Measurements from ENCODE around the gene CD44. TPM values are rescaled to one million over a fixed set of nuclear protein-coding genes. Genes with fewer than 3 reads are reported as not detected.

The CD44 gene
- total RNA-seq, 3 donors from 2014 or later = 468 to 781 (median 646) TPM

- no peak for ATAC-seq
- DNase-seq = peak; percentile 49
- Mint-ChIP-seq H3K4me1 (ENCODE audit: low read depth) (peaks cover 74% of the 10 kb centered on the region), H3K4me3 (no peak overlapping the region), H3K36me3 (ENCODE audit: insufficient read depth) (peaks cover 6% of the 10 kb centered on the region), H3K9me3 (peaks cover 15% of the 10 kb centered on the region), H3K27me3 (ENCODE audit: low read depth) (no peaks in the 10 kb centered on the region)
Observed at GRCh38 chr11:35237860-35238715, 99.1 kb downstream of the CD44 start.

GRCh38 chr11:35238882-35239281 lies 99.9 kb downstream of the CD44 start:
- peaks cover 6% of the 10 kb centered on the region for H3K36me3 Mint-ChIP-seq (ENCODE audit: insufficient read depth)
- H3K4me1 Mint-ChIP-seq (ENCODE audit: low read depth) = peaks cover 78% of the 10 kb centered on the region
- DNase-seq (no peak), ATAC-seq (no peak)
- no peak overlapping the region for H3K4me3 Mint-ChIP-seq
- no peaks in the 10 kb centered on the region for H3K27me3 Mint-ChIP-seq (ENCODE audit: low read depth)
- peaks cover 11% of the 10 kb centered on the region for H3K9me3 Mint-ChIP-seq

GRCh38 chr11:35239471-35240075 lies 100.6 kb downstream of the CD44 start:
- DNase-seq (no peak), ATAC-seq (no peak)
- H3K9me3 Mint-ChIP-seq = peaks cover 10% of the 10 kb centered on the region
- no peaks in the 10 kb centered on the region for H3K27me3 Mint-ChIP-seq (ENCODE audit: low read depth)
- no peak overlapping the region for H3K4me3 Mint-ChIP-seq
- H3K36me3 Mint-ChIP-seq (ENCODE audit: insufficient read depth) = peaks cover 6% of the 10 kb centered on the region
- H3K4me1 Mint-ChIP-seq (ENCODE audit: low read depth) = peaks cover 79% of the 10 kb centered on the region

- DNase-seq (no peak), ATAC-seq (no peak)
- H3K4me3 Mint-ChIP-seq = no peak overlapping the region
- H3K27me3 Mint-ChIP-seq (ENCODE audit: low read depth) = no peaks in the 10 kb centered on the region
- H3K4me1 Mint-ChIP-seq (ENCODE audit: low read depth) = peaks cover 79% of the 10 kb centered on the region
- H3K36me3 Mint-ChIP-seq (ENCODE audit: insufficient read depth) = no peaks in the 10 kb centered on the region
- peaks cover 4% of the 10 kb centered on the region for H3K9me3 Mint-ChIP-seq
Observed at GRCh38 chr11:35241083-35241482, 102.1 kb downstream of the CD44 start.

GRCh38 chr11:35241531-35241930 lies 102.6 kb downstream of the CD44 start:
- ATAC-seq (no peak), DNase-seq (no peak)
- H3K4me1 Mint-ChIP-seq (ENCODE audit: low read depth) = peaks cover 79% of the 10 kb centered on the region
- H3K27me3 Mint-ChIP-seq (ENCODE audit: low read depth) = no peaks in the 10 kb centered on the region
- H3K4me3 Mint-ChIP-seq = no peak overlapping the region
- H3K9me3 Mint-ChIP-seq = peaks cover 4% of the 10 kb centered on the region
- no peaks in the 10 kb centered on the region for H3K36me3 Mint-ChIP-seq (ENCODE audit: insufficient read depth)

- no peak for DNase-seq
- no peaks in the 10 kb centered on the region for H3K27me3 Mint-ChIP-seq (ENCODE audit: low read depth)
- H3K4me1 Mint-ChIP-seq (ENCODE audit: low read depth) = peaks cover 80% of the 10 kb centered on the region
- peaks cover 4% of the 10 kb centered on the region for H3K9me3 Mint-ChIP-seq
- H3K4me3 Mint-ChIP-seq = no peak overlapping the region
- ATAC-seq = peak; percentile 19 to 30
- H3K36me3 Mint-ChIP-seq (ENCODE audit: insufficient read depth) = no peaks in the 10 kb centered on the region
Observed at GRCh38 chr11:35242412-35243242, 103.7 kb downstream of the CD44 start.

GRCh38 chr11:35243774-35244173 lies 104.8 kb downstream of the CD44 start:
- Mint-ChIP-seq H3K4me3 (no peak overlapping the region), H3K9me3 (peaks cover 4% of the 10 kb centered on the region), H3K36me3 (ENCODE audit: insufficient read depth) (no peaks in the 10 kb centered on the region), H3K4me1 (ENCODE audit: low read depth) (peaks cover 78% of the 10 kb centered on the region), H3K27me3 (ENCODE audit: low read depth) (no peaks in the 10 kb centered on the region)
- DNase-seq = no peak
- no peak for ATAC-seq

- Mint-ChIP-seq H3K4me3 (no peak overlapping the region), H3K4me1 (ENCODE audit: low read depth) (peaks cover 78% of the 10 kb centered on the region), H3K36me3 (ENCODE audit: insufficient read depth) (no peaks in the 10 kb centered on the region), H3K9me3 (peaks cover 4% of the 10 kb centered on the region), H3K27me3 (ENCODE audit: low read depth) (no peaks in the 10 kb centered on the region)
- DNase-seq = no peak
- ATAC-seq = no peak
Observed at GRCh38 chr11:35245056-35245455, 106.1 kb downstream of the CD44 start.

- Mint-ChIP-seq H3K36me3 (ENCODE audit: insufficient read depth) (no peaks in the 10 kb centered on the region), H3K4me1 (ENCODE audit: low read depth) (peaks cover 80% of the 10 kb centered on the region), H3K4me3 (no peak overlapping the region), H3K27me3 (ENCODE audit: low read depth) (no peaks in the 10 kb centered on the region), H3K9me3 (peaks cover 4% of the 10 kb centered on the region)
- DNase-seq = no peak
- ATAC-seq = no peak
Observed at GRCh38 chr11:35245786-35246185, 106.8 kb downstream of the CD44 start.

GRCh38 chr11:35246745-35247144 lies 107.8 kb downstream of the CD44 start:
- Mint-ChIP-seq H3K9me3 (peaks cover 4% of the 10 kb centered on the region), H3K36me3 (ENCODE audit: insufficient read depth) (no peaks in the 10 kb centered on the region), H3K27me3 (ENCODE audit: low read depth) (no peaks in the 10 kb centered on the region), H3K4me1 (ENCODE audit: low read depth) (peaks cover 74% of the 10 kb centered on the region), H3K4me3 (no peak overlapping the region)
- DNase-seq (no peak), ATAC-seq (no peak)

GRCh38 chr11:35247428-35247827 lies 108.5 kb downstream of the CD44 start:
- H3K36me3 Mint-ChIP-seq (ENCODE audit: insufficient read depth) = no peaks in the 10 kb centered on the region
- H3K4me3 Mint-ChIP-seq = no peak overlapping the region
- peaks cover 4% of the 10 kb centered on the region for H3K9me3 Mint-ChIP-seq
- H3K4me1 Mint-ChIP-seq (ENCODE audit: low read depth) = peaks cover 73% of the 10 kb centered on the region
- ATAC-seq (peak; percentile 63 to 64), DNase-seq (peak; percentile 51)
- no peaks in the 10 kb centered on the region for H3K27me3 Mint-ChIP-seq (ENCODE audit: low read depth)

GRCh38 chr11:35247863-35248262 lies 108.9 kb downstream of the CD44 start:
- Mint-ChIP-seq H3K4me1 (ENCODE audit: low read depth) (peaks cover 70% of the 10 kb centered on the region), H3K9me3 (peaks cover 4% of the 10 kb centered on the region)
- no peak for DNase-seq

GRCh38 chr11:35248558-35249323 lies 109.8 kb downstream of the CD44 start:
- Mint-ChIP-seq H3K9me3 (peaks cover 4% of the 10 kb centered on the region), H3K27me3 (ENCODE audit: low read depth) (no peaks in the 10 kb centered on the region), H3K36me3 (ENCODE audit: insufficient read depth) (no peaks in the 10 kb centered on the region), H3K4me1 (ENCODE audit: low read depth) (peaks cover 65% of the 10 kb centered on the region), H3K4me3 (no peak overlapping the region)
- no peak for DNase-seq
- ATAC-seq = no peak

More at GRCh38 chr11:35247863-35248262, 108.9 kb downstream of the CD44 start:
- H3K36me3 Mint-ChIP-seq (ENCODE audit: insufficient read depth) = no peaks in the 10 kb centered on the region
- no peaks in the 10 kb centered on the region for H3K27me3 Mint-ChIP-seq (ENCODE audit: low read depth)
- ATAC-seq = peak in 1 of 2 donors; percentile 20
- no peak overlapping the region for H3K4me3 Mint-ChIP-seq

- H3K9me3 Mint-ChIP-seq = no peaks in the 10 kb centered on the region
Observed at GRCh38 chr11:35250192-35250591, 111.2 kb downstream of the CD44 start.

More at GRCh38 chr11:35250192-35250591, 111.2 kb downstream of the CD44 start:
- ATAC-seq (no peak), DNase-seq (no peak)
- peaks cover 56% of the 10 kb centered on the region for H3K4me1 Mint-ChIP-seq (ENCODE audit: low read depth)
- H3K27me3 Mint-ChIP-seq (ENCODE audit: low read depth) = no peaks in the 10 kb centered on the region
- H3K4me3 Mint-ChIP-seq = no peak overlapping the region
- no peaks in the 10 kb centered on the region for H3K36me3 Mint-ChIP-seq (ENCODE audit: insufficient read depth)

Measured in activated T-cell treated with anti-CD3 and anti-CD28 coated beads, Interleukin-2, amount 50 U/mL, for 4 hours (primary cell).